ENCODE data around the gene RTN1. TPM values are rescaled to one million over a fixed set of nuclear protein-coding genes. Genes with fewer than 3 reads are reported as not detected.

RTN1 gene
- total RNA-seq, 1 experiment from 2014 or later: 1.1 TPM

- TF ChIP-seq GABPB1 (CRISPR knock-in tag; IDR thresholded peaks at IDR 0.05) (no peak), USF2 (CRISPR knock-in tag; IDR thresholded peaks at IDR 0.05) (no peak), ZNF425 (CRISPR knock-in tag; conservative IDR thresholded peaks at IDR 0.05) (no peak), NR2C2 (CRISPR knock-in tag; IDR thresholded peaks at IDR 0.05) (no peak), CTCF (IDR thresholded peaks at IDR 0.05) (no peak), NR3C1 (CRISPR knock-in tag; conservative IDR thresholded peaks at IDR 0.05; ENCODE audit: low read depth) (no peak), SP1 (CRISPR knock-in tag; conservative IDR thresholded peaks at IDR 0.05) (no peak), ZNF512 (CRISPR knock-in tag; IDR thresholded peaks at IDR 0.05; ENCODE audit: borderline replicate concordance) (no peak), CREM (CRISPR knock-in tag; IDR thresholded peaks at IDR 0.05) (no peak), JAZF1 (CRISPR knock-in tag; IDR thresholded peaks at IDR 0.05) (no peak), RORB (CRISPR knock-in tag; IDR thresholded peaks at IDR 0.05) (no peak), FOXP4 (CRISPR knock-in tag; IDR thresholded peaks at IDR 0.05) (no peak), ZNF232 (CRISPR knock-in tag; IDR thresholded peaks at IDR 0.05) (no peak), ARID4B (CRISPR knock-in tag; IDR thresholded peaks at IDR 0.05; ENCODE audit: borderline replicate concordance) (no peak), ZNF281 (CRISPR knock-in tag; IDR thresholded peaks at IDR 0.05) (no peak), ATF1 (CRISPR knock-in tag; IDR thresholded peaks at IDR 0.05) (no peak), AR (CRISPR knock-in tag; IDR thresholded peaks at IDR 0.05) (no peak), SOX15 (CRISPR knock-in tag; IDR thresholded peaks at IDR 0.05) (no peak), FOXJ3 (CRISPR knock-in tag; IDR thresholded peaks at IDR 0.05; ENCODE audit: borderline replicate concordance) (no peak)
- no peak overlapping the region for H3K4me3 Mint-ChIP-seq
- no peaks in the 10 kb centered on the region for H3K36me3 Mint-ChIP-seq
- no peaks in the 10 kb centered on the region for H3K9me3 Mint-ChIP-seq
- H3K27ac Mint-ChIP-seq: no peak overlapping the region
- CTCF ChIA-PET: interaction anchor here (1.6 to 7.7 kb wide), 2 partner anchors 13 to 57 kb away, joined by 6 to 103 read pairs; partner anchors contain the start of gene CCDC175
- ATAC-seq (peak; percentile 60), DNase-seq (ENCODE audit: low spot score) (no peak)
- POLR2A ChIA-PET: no interaction called here
- H3K27me3 Mint-ChIP-seq (ENCODE audit: low read depth): no peaks in the 10 kb centered on the region
- H3K4me1 Mint-ChIP-seq: peaks cover 29% of the 10 kb centered on the region
Observed at GRCh38 chr14:59564366-59564765, 306.2 kb downstream of the RTN1 start.

Data from WTC11 (cell line).